ENCODE results near the gene GSE1.

The GSE1 gene

GRCh38 chr16:85698935-85699558 lies 85.9 kb downstream of the GSE1 start:
- DNase-seq (ENCODE audit: low read depth), result no peak

DNA sequence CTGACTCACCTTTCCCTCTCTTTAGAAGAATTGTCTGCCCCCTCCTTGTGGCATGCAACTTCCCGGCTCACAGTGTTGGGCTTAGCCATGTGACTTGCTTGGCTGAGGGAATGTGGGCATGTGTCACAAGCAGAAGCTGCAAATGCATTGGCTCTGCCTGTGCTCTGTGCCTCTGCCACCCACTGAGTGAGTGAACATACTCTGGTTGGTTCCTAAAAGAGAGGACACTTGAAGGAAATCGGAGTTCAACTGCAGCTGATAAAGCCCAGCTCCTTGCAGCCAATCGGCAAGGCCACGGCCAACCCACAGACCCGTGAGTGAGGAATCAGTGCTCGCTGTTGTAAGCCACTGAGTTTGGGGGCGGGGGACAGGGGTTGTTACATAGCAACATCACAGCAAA lies 86.5 kb downstream of the GSE1 start:
- peak; percentile 85 for DNase-seq (ENCODE audit: low read depth)

DNA sequence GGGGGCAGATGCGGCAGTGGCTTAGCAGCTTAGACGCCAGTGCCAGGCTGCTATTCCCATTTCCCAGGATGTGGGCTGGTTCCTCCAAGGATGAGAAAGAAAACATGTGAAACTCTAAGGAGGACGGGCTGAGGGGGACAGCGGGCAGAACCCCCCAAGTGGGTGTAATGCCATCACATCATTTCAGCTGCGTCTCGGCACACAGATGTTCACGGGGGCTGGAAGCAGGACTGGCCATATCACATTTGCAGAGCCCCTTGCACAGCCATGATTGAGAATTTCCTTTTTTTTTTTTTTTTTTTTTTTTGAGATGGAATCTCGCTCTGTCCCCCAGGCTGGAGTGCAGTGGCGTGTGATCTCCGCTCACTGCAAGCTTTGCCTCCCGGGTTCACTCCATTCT lies 90.9 kb downstream of the GSE1 start:
- DNase-seq (ENCODE audit: low read depth), result no peak

DNA sequence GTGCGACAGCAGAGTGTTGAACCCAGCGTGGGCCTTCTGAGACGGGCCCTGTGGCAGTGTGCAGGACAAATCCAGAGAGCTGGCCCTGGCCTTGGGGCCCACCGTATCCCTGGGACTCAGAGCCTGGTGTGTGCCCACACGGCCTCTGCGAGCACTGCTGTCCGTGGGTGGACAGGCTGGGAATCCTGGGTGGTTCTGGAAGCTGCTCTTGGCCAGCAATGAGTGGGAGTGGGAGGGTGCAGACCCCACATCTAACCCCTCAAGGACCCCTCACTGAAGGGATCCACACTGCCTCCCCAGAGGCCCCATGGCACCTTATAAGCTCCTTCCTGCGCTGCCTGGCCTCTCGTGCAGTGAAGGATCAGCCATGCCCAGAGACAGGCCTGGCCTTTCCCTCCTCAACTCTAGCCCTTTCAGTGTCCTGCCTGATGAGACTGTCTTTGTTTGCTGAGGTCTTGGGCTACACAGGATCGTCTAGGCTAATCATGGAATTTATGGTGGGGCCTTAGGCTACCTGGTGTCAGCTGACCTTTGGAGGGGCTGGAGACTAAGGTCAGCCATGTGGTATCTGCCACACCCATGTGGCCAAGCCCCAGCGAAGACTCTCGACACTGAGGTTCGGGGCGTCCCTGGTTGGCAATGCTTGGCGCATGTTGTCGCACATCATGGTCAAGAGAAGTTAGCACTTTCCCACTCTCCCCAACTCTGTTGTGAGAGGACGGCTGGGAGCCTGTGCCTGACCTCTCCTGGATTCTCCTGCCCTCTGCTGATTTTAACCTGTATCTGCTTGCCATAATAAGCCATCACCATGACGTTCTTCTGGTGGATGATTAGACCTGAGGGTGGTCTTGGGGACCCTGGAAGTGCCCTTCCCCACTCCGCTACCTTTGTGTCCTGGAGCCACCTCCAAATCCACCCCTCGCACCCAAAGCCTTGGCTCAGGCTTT lies 92.1 kb downstream of the GSE1 start:
- DNase-seq (ENCODE audit: low read depth), result no peak

GRCh38 chr16:85706449-85707034 lies 93.4 kb downstream of the GSE1 start:
- DNase-seq (ENCODE audit: low read depth), result no peak

DNA sequence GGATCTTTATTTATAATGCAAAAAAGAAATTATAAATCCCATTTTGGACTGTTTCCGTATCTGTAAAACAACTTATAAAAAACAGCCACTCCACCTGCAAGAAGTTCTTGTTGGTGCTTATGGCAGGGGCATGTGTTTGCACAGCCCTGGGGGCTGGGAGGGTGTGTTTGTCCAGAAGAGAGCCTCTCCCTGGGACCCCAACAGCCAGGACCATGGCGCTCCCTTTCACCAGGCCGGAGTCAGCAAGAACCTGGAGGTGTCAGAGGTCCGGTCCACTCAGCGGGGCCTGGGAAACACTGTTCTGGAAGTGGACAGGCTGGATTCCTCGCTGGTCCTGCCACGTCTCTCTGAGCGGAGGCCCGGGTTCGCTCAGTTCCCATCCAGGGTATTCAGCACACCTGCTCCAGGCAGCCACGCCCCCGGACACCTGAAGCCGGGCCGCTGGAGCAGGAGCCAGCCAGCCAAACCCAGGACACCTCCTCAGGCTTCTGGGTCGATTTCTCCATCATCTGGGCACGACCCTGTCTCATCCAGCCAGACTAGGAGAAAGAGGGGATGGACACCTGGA lies 94.5 kb downstream of the GSE1 start:
- DNase-seq (ENCODE audit: low read depth), result no peak

DNA sequence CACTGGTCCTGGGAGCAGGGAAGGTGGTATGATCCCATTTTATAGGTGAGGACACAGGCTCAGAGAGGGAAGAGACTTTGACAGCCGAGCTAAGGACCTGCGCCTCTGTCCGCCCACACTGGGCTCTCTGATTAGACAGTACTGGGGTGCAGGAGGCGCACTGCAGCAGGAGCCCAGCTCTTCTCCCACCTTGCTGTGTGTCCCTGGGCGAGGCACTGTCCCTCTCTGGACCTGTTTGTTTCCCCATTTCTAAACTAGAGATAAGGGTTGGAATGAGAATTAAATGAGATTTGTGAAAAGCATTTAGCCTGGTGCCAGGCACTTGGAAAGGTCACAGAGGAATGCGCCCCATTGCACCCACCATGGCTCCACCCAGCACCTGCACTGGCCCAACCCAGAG lies 95.2 kb downstream of the GSE1 start:
- DNase-seq (ENCODE audit: low read depth), result no peak

DNA sequence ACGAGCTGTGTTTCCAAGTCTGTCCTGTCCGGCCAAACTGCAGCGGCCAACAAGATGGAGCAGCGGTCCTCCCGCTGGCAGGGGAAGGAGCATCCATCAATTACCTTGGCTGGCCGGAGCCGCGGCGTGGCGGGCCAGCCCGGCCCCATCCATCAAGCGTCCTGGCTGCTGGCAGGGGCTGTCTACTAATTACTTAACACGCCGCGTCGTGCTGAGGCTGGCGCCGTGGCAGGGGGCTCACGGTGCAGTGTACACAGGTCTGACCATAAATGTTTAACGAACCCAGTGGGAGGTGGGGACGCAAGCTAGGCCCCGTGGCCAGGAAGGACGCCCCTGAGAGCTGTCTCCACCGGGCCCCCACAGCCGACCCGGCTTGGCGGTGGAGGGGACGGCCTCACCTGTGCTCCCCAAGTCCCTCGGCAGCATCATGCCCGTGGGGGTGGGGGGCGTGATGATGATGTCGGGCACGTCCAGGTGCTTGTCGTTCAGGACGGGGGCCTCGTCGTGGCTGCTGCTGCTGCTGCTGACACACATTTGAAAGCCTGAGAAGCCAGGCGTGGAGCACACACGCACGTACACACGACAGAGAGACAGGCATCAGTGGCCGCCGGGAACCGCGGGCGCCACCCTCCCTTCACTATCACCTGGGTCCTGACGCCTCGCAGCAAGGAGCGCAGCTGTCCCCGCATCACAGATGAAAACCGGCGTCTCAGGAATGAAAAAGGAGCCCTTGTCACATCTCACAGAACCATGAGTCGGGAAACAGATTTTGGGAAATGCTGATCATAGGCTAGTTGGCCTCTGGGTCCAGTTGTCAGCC lies 96.9 kb downstream of the GSE1 start:
- DNase-seq (ENCODE audit: low read depth), result no peak

DNA sequence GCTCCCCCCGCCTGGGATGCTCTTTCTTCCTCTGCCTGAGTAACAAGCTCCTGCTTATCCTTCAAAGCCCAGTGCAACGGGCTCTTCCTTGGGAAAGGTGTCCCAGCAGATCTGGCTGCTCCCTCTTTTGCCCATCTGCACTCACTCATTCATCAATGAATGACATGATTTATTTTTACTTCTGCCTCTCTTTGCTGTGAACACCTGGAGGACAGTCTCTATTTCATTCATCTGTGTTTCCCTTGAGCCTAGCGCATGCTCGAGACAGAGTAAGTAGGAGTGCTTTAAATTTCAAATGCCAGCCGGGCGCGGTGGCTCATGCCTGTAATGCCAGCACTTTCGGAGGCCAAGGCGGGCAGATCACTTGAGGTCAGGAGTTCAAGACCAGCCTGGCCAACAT lies 97.6 kb downstream of the GSE1 start:
- DNase-seq (ENCODE audit: low read depth), result no peak

DNA sequence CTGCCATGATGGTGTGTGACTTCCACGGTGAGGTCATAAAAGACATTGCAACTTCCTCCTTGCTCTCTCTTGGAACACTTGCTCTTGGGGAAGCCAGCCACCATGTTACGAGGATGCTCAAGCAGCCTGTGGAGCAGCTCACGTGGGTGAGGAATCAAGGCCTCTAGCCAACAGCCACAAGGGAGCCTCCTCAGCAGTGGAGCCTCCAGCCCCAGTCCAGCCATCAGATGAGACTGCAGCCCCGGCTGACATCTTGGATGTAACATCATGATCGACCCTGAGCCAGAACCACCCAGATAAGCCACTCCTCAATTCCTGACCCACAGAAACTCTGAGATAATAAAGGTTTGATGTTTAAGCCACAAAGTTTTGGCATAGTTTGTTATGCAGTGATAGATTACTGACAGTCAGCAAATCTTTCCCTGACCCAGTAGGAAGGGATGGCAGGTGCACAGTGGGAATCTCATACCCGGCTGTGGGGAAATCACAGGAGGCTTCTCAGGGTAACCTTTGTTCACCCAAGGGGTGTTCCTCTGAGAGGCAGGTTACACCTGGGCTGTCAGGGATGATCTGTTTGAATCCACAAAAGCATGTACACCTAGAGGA lies 99.0 kb downstream of the GSE1 start:
- no peak for DNase-seq (ENCODE audit: low read depth)

GRCh38 chr16:85712801-85713200 lies 99.7 kb downstream of the GSE1 start:
- DNase-seq (ENCODE audit: low read depth), result peak; percentile 48

DNA sequence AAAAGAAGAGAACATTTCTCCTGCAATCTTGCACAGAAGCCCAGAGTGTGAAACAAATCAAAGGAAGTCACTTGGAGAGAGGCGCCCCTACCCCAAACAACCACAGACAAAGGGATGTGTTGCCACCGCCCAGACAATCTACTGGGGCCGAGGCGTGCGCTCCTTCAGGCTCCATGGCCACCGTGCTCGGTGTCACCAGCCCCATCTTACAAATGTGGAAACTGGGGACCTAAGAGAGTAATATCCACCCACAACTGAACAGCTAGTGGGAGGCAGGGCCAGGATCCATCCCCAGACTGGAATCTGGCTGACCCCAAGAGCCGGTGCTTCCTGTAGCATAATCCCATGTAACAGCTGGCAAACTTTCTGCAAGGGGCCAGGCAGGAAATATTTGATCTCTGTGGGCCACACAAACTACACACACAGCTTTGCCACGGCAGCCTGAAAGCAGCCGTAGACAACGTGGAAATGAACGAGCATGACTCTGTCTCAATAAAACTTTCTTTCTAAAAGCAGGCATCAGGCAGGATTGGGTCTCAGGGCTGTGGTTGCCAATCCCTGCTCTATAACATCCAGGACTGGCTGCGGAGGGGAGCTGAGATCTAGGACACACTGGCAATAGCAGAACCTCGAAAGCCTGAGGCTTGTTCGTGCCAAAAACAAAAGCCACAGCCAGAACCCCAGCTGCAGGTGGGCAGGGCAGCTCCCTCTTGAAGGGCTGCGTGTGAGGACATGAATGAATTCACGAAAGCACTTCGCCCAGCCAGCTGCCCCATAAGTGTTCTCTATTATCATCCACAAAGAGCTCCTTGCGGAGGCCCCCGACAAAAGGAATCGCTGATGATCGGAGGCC lies 102.3 kb downstream of the GSE1 start:
- no peak for DNase-seq (ENCODE audit: low read depth)

- DNase-seq (ENCODE audit: low read depth), result no peak
Observed at GRCh38 chr16:85716022-85716679, 103.0 kb downstream of the GSE1 start.

DNA sequence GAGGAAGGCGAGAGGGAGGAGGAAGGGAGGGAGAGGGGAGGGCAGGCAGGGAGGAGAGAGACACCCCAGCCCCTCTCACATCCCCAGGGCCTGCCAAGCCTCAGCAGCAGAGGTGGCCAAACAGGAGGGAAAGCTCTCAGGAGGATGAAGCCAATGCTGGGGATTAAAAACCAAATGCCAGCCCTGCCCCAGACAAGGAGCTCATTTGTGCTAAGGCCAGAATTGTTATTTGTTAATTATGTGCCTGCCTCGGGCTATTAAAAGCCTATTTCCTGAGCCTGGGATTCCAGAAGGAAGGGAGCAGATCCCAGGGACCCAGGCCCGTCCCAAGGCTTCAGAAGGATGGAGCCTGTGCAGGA lies 103.5 kb downstream of the GSE1 start:
- DNase-seq (ENCODE audit: low read depth), result no peak

DNA sequence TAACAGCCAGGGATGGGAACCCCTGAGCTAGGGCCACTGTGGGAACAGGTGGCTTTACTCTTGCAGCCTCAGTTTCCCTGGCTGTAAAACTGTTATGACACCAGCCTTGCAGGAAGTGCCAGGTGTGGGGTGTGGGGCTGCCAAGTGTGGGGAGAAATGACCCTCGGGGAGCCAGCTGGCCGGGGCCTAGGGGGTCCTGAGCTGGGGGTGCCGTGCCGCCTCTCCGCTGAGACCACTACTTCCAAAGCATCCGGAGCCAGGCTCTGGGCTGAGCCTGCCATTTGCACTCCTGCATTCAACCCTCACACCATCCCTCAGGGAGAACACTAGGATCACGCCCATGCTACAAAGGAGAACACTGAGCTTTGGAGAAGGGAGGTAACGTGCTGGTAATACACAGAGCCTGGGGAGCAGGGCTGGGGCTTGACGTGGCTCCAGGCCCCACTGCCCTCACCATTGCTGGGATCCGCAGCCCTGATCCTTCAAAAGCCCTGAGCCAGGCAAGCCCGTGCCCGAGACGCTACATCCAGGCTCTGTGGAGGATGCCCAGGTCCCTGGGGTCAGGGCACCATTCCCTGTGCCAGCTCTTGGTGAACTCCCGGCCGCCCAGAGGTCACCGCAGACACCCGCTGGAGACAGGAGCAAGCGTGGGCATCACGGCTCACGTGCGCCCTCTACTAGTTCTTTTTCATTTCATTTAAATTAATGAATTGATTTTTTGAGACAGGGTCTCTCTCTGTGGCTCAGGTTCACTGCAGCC lies 104.5 kb downstream of the GSE1 start:
- peak; percentile 45 for DNase-seq (ENCODE audit: low read depth)

DNA sequence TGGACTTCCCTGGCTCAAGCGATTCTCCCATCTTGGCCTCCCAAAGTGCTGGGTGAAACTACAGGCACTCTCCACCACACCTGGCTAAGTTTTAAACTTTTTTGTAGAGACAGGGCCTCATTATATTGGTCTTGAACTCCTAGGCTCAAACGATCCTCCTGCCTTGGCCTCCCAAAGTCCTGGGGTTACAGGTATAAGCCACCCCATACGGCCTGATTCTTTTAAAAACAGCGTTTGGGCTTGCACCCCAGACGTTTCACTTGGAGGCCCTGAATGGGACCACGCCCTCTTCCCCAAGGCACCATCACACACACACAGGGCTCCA lies 105.0 kb downstream of the GSE1 start:
- no peak for DNase-seq (ENCODE audit: low read depth)

- no peak for DNase-seq (ENCODE audit: low read depth)
Observed at GRCh38 chr16:85718682-85719081, 105.6 kb downstream of the GSE1 start.

GRCh38 chr16:85719605-85720301 lies 106.6 kb downstream of the GSE1 start:
- DNase-seq (ENCODE audit: low read depth), result no peak

GRCh38 chr16:85720302-85720637 lies 107.1 kb downstream of the GSE1 start:
- peak; percentile 19 for DNase-seq (ENCODE audit: low read depth)
